ENCODE data around the gene FTCD. TPM values are rescaled to one million over a fixed set of nuclear protein-coding genes. Genes with fewer than 3 reads are reported as not detected.

Gene FTCD
- total and polyA plus RNA-seq, 9 of the 15 experiments (the other 6 are each of a cell fraction or from before 2014, with no cell fraction given) = 0.11 to 1.6 (median 0.67) TPM; not detected in 5

DNA sequence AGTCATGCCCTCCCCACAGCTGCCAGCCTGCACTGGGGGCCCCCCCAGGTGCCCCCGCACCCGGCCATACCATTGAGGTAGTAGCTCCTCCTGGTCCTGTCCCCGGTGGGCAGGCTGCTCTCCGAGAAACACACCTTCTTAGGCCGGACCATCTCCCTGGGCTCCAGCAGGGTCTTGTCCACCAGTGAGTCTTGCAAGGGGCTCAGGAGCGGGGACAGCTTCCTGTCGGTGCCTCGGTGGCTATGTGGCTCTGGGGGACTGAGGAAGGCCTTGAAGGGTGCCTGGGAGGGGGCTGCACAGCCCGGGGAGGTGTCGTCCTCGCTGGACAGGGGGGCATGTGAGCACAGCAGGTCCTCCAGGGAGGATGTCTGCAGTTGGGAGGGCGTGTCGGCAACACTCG lies 12.9 kb upstream of the FTCD start:
- H3K4me2 ChIP-seq (ENCODE audit: insufficient read depth, low read length) = no peak overlapping the region
- peaks cover 14% of the 10 kb centered on the region; the same call in 1 of the 2 replicates for H4K20me1 ChIP-seq (replicated peaks; ENCODE audit: control insufficient read depth, insufficient read depth, low read length)
- H3K9ac ChIP-seq (ENCODE audit: insufficient read depth in 1 of 2, low read depth in 2 of 2, low read length in 2 of 2) = 0 out of 4 replicates have a peak overlapping the region, but pooled peaks of 1 of the 2 experiments have one; percentile 48
- WGBS (ENCODE audit: insufficient coverage, low coverage, missing lambda C conversion rate) = 77% methylated on average over 14 of the region's 14 CpGs
- ATAC-seq (no peak), FAIRE-seq (no peak), DNase-seq (ENCODE audit: extremely low read depth in 1 of 4, low spot score in 3 of 4) (no peak)
- peaks cover 3% of the 10 kb centered on the region; the same call in 1 of the 2 replicates for H3K9me3 ChIP-seq (replicated peaks; ENCODE audit: control insufficient read depth, insufficient read depth, low read depth, low read length)
- peaks cover 34% of the 10 kb centered on the region for H3K79me2 ChIP-seq (ENCODE audit: control insufficient read depth, insufficient read depth, low read length)
- TF ChIP-seq ZKSCAN8 (CRISPR knock-in tag; IDR thresholded peaks at IDR 0.05) (no peak), POLR2G (IDR thresholded peaks at IDR 0.05; ENCODE audit: low read depth, low read length) (0 out of 2 replicates have a peak, but pooled peaks have one; percentile 27), ZNF263 (CRISPR knock-in tag; IDR thresholded peaks at IDR 0.05; ENCODE audit: borderline replicate concordance) (peak; percentile 39; the same call in 1 of the 2 replicates)
- no peak overlapping the region for H3K4me3 ChIP-seq
- H3K36me3 ChIP-seq (ENCODE audit: control insufficient read depth, insufficient read depth, low read length) = peaks cover 42% of the 10 kb centered on the region; the same call in 2 of the 3 replicates
- peaks cover 5% of the 10 kb centered on the region for H3K9me1 ChIP-seq (ENCODE audit: control insufficient read depth, insufficient read depth, low read length)
- POLR2A ChIA-PET = interaction anchor here (0.6 to 1.0 kb wide), 2 partner anchors 14 to 229 kb away, joined by 3 read pairs; no protein-coding TSS in a partner anchor
- no TSS peak for BruUV-seq (replicated peaks)
- H3K27me3 ChIP-seq (ENCODE audit: control insufficient read depth in 2 of 2, insufficient read depth in 2 of 2, low read length in 2 of 2) = no peaks in the 10 kb centered on the region
- CTCF ChIA-PET (ENCODE audit: low intra/inter-chr PET ratio) = no interaction called here
- in situ Hi-C loops (cut with MboI) (no loop called here), intact Hi-C loops (cut with micrococcal nuclease) (no loop called here)
- peaks cover 2 to 21% of the 10 kb centered on the region in 2 experiments; a peak in 4 of 5 replicates for H3K4me1 ChIP-seq (replicated peaks in 1 of 2; ENCODE audit: control insufficient read depth in 2 of 2, insufficient read depth in 2 of 2, low read length in 2 of 2)
- no peak overlapping the region for H2AFZ ChIP-seq (ENCODE audit: low read depth, low read length)
- no peak overlapping the region for H3K27ac ChIP-seq (ENCODE audit: extremely low read depth, low read depth, low read length)

DNA sequence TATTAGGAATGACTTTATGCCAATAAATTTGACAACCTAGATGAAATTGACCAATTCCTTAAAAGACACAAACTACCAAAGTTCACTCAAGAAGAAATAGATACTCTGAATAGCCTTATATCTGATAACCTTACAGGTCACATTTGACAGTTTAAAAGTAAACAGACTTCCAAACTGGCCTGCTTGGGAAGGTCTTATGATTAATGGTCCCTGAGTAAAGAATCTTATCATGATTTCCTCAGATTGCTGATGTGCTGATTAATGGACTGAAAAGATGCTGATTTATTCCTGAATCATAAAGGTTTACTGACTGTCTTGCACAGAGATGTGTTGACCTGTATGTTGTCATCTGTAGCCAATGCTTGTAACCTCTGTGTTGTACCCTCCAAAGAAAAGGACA lies 9.7 kb upstream of the FTCD start:
- FAIRE-seq (peak; percentile 67), DNase-seq (ENCODE audit: extremely low read depth in 1 of 4, low spot score in 3 of 4) (no peak), ATAC-seq (no peak)
- Histone ChIP-seq H3K79me2 (ENCODE audit: control insufficient read depth, insufficient read depth, low read length) (peaks cover 15% of the 10 kb centered on the region; the same call in 2 of the 3 replicates), H3K27me3 (ENCODE audit: control insufficient read depth in 2 of 2, insufficient read depth in 2 of 2, low read length in 2 of 2) (no peaks in the 10 kb centered on the region), H3K4me1 (replicated peaks in 1 of 2; ENCODE audit: control insufficient read depth in 2 of 2, insufficient read depth in 2 of 2, low read length in 2 of 2) (peaks cover 0 to 14% of the 10 kb centered on the region in 2 experiments; a peak in 1 of 5 replicates), H3K9ac (ENCODE audit: insufficient read depth in 1 of 2, low read depth in 2 of 2, low read length in 2 of 2) (no peak overlapping the region), H3K36me3 (ENCODE audit: control insufficient read depth, insufficient read depth, low read length) (peaks cover 53% of the 10 kb centered on the region; the same call in 2 of the 3 replicates), H3K9me1 (ENCODE audit: control insufficient read depth, insufficient read depth, low read length) (no peaks in the 10 kb centered on the region), H3K27ac (ENCODE audit: extremely low read depth, low read depth, low read length) (no peak overlapping the region), H2AFZ (ENCODE audit: low read depth, low read length) (no peak overlapping the region), H3K9me3 (replicated peaks; ENCODE audit: control insufficient read depth, insufficient read depth, low read depth, low read length) (peaks cover 13% of the 10 kb centered on the region), H3K4me3 (no peak overlapping the region), H4K20me1 (replicated peaks; ENCODE audit: control insufficient read depth, insufficient read depth, low read length) (peaks cover 4% of the 10 kb centered on the region; the same call in 1 of the 2 replicates), H3K4me2 (ENCODE audit: insufficient read depth, low read length) (no peak overlapping the region)
- CTCF ChIA-PET (ENCODE audit: low intra/inter-chr PET ratio) = no interaction called here
- POLR2A ChIA-PET = no interaction called here
- TF ChIP-seq RCOR1 (IDR thresholded peaks at IDR 0.05; ENCODE audit: borderline replicate concordance in 1 of 2, low read depth in 2 of 2, low read length in 2 of 2) (peak in 1 of 2 experiments; percentile 42; a peak in 1 of 4 replicates), MEIS2 (IDR thresholded peaks at IDR 0.05; ENCODE audit: partially characterized antibody) (peak; percentile 57), PCBP2 (IDR thresholded peaks at IDR 0.05; ENCODE audit: low read depth, low read length, poor library complexity, severe bottlenecking) (no peak), ZNF274 (IDR thresholded peaks at IDR 0.05; ENCODE audit: borderline replicate concordance, low read depth, low read length) (no peak), KDM1A (IDR thresholded peaks at IDR 0.05) (peak; percentile 45 to 50; a peak in 2 of 4 replicates)
- in situ Hi-C loops (cut with MboI) = no loop called here
- no TSS peak for BruUV-seq (replicated peaks)
- intact Hi-C loops (cut with micrococcal nuclease) = no loop called here
